IPS-15b (cell line): Measurements from ENCODE around the gene PTBP3.

Experiments used
- H3K27me3 ChIP-seq: one replicate; pipeline ENCODE4 v1.6.1; 2013; ENCODE audit warnings: low read length; ENCODE audit not compliant: control insufficient read depth, insufficient read depth
- H3K36me3 ChIP-seq: one replicate; pipeline ENCODE4 v1.6.1; 2013; ENCODE audit warnings: low read length; ENCODE audit not compliant: control insufficient read depth, insufficient read depth
- H3K4me1 ChIP-seq: one replicate; pipeline ENCODE4 v1.6.1; 2013; ENCODE audit warnings: mild to moderate bottlenecking, low read length; ENCODE audit not compliant: control insufficient read depth, insufficient read depth
- H3K4me3 ChIP-seq: one replicate; pipeline ENCODE4 v1.5.1; 2013; ENCODE audit warnings: low read depth, low read length
- H3K9ac ChIP-seq: one replicate; pipeline ENCODE4 v1.6.1; 2013; ENCODE audit warnings: low read depth, mild to moderate bottlenecking, low read length
- H3K9me3 ChIP-seq: one replicate; pipeline ENCODE4 v1.6.1; 2013; ENCODE audit warnings: mild to moderate bottlenecking, low read length; ENCODE audit not compliant: control insufficient read depth, insufficient read depth

The PTBP3 gene

DNA sequence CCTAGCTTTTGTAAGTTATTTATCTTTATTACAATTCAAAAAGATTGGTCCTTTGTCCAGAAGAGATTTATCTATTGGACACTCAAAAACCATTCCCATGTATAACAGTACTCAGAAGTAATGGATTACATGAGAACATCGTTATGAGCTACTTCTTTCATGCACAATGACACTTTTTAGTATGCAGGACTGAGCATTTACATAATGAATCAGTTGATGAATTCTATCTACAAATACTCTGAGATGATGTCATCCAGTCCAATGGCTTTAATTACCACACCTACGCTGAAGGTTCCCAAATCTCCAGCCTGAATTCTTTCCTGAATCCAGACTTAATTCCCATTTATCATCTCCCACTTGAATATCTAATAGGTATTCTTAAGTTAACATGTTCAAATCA lies 75.3 kb downstream of the PTBP3 start:
- Histone ChIP-seq H3K9me3 (no peaks in the 10 kb centered on the region), H3K27me3 (no peaks in the 10 kb centered on the region), H3K9ac (no peak overlapping the region), H3K4me1 (no peaks in the 10 kb centered on the region), H3K4me3 (no peak overlapping the region), H3K36me3 (no peaks in the 10 kb centered on the region)

DNA sequence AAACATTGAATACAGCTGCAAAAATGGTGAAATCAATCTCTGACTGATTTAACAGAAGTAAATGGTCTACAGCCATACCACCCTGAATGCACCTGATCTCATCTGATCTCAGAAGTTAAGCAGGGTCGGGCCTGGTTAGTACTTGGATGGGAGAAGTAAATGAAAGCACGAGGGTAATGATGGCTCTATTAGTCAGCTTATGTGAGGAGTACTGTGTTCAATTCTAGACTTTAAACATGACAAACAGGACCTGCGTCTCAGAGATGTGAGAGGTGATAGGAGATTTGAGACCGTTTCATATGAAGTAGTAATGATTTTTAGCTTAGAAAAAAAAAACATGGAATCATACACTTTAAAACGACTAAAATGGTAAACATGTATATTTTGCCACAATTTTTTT lies 81.2 kb downstream of the PTBP3 start:
- Histone ChIP-seq H3K9me3 (no peaks in the 10 kb centered on the region), H3K4me1 (no peaks in the 10 kb centered on the region), H3K36me3 (no peaks in the 10 kb centered on the region), H3K27me3 (no peaks in the 10 kb centered on the region), H3K4me3 (no peak overlapping the region), H3K9ac (no peak overlapping the region)

DNA sequence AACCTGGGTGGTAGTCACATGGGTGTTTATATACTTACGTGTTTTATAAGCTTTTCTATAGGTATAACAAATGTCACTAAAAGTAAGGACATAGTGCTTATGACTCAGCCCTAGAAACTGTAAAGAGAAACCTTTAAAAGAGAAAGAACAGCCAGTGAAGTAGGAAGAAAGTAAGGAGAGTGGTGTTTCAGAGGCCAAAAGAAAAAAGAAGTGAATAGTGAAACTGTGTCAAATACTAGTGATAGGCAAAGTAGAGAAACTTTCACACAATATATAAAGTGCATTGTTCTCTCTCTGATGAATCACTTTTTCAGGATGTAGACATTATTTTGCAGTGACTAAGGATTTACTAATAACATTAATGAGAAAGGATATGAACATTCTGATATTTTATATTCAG lies 84.1 kb downstream of the PTBP3 start:
- Histone ChIP-seq H3K4me1 (no peaks in the 10 kb centered on the region), H3K9me3 (no peaks in the 10 kb centered on the region), H3K9ac (no peak overlapping the region), H3K4me3 (no peak overlapping the region), H3K27me3 (no peaks in the 10 kb centered on the region), H3K36me3 (no peaks in the 10 kb centered on the region)

DNA sequence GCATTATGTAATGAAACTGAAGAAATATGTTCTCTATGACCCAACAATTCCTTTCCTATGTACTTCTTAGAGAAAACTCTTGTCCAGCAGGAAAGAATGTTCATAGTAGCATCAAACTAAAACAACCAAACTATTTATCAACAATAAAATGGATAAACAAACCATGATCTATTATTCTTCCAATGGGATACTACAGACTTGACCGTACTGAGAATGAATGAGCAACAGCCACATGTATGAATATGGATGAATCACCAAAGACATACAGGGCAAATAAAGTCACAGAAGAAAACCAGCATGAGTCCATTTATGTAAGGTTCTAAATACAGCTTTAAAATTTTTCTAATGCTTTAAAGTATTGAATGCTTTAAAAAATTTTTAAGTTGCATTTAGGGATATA lies 84.7 kb downstream of the PTBP3 start:
- H3K9me3 ChIP-seq: no peaks in the 10 kb centered on the region
- no peak overlapping the region for H3K9ac ChIP-seq
- H3K27me3 ChIP-seq: no peaks in the 10 kb centered on the region
- H3K4me3 ChIP-seq: no peak overlapping the region
- H3K36me3 ChIP-seq: no peaks in the 10 kb centered on the region
- H3K4me1 ChIP-seq: no peaks in the 10 kb centered on the region

DNA sequence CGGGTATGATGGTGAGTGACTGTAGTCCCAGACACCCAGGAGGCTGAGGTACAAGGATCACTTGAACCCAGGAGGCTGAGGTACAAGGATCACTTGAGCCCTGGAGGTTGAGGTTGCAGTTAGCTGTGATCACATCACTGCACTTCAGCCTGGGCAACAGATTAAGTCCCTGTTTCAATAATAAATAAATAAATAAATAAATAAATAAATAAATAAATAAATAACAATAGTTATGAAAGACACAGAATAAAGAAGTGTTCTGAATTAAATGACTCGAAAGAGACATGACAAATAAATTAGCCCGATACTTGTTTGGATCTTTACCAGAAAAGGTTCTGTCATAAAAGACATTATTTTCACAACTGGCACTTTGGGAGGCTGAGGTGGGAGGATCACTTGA lies 86.3 kb downstream of the PTBP3 start:
- Histone ChIP-seq H3K4me3 (no peak overlapping the region), H3K9ac (no peak overlapping the region), H3K36me3 (no peaks in the 10 kb centered on the region), H3K4me1 (no peaks in the 10 kb centered on the region), H3K27me3 (no peaks in the 10 kb centered on the region), H3K9me3 (no peaks in the 10 kb centered on the region)

DNA sequence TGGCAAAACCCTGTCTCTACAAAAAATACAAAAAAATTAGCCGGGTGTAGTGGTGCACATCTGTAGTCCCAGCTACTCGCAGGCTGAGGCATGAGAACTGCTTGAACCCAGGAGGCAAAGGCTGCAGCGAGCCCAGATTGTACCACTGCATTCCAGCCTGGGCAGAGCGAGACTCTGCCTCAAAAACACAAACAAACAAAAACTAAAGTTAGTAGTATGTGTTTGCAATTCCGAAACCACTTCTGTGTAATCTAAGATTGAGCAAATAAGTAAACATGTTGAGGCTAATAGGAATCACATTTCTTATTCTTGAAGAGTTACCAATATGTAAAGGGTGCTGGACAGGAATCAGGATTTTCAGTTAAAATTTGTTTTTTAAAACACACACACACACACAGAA lies 88.3 kb downstream of the PTBP3 start:
- Histone ChIP-seq H3K4me3 (no peak overlapping the region), H3K9ac (no peak overlapping the region), H3K9me3 (no peaks in the 10 kb centered on the region), H3K36me3 (no peaks in the 10 kb centered on the region), H3K4me1 (no peaks in the 10 kb centered on the region), H3K27me3 (no peaks in the 10 kb centered on the region)

DNA sequence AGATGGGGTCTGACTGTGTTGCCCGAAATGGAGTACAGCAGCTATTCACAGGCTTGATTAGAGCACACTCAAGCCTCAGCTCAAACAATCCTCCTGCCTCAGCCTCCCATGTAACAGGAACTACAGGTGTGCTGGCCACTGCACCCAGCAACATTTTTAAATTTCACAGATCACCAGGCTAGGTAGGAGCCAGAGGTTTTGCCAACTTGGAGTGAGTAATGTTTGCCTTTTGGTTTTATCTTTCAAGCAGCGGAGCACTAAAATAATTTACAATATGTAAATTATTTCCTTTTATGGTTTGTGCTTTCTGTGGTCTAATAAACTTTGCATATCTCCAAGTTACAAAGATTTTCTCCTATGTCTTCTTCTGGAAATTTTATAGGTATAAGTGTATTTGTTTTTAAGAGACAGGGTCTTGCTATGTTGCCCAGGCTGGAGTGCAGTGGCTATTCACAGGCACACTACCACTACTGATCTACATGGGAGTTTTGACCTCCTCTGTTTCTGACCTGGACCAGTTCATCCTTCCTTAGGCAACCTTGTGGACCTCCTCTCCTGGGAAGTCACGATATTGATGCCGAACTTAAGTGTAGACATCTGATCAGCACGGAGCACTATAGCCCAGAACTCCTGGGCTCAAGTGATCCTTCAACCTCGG lies 91.1 kb downstream of the PTBP3 start:
- H3K4me3 ChIP-seq: no peak overlapping the region
- no peaks in the 10 kb centered on the region for H3K4me1 ChIP-seq
- no peak overlapping the region for H3K9ac ChIP-seq
- H3K36me3 ChIP-seq: no peaks in the 10 kb centered on the region
- H3K9me3 ChIP-seq: no peaks in the 10 kb centered on the region
- H3K27me3 ChIP-seq: no peaks in the 10 kb centered on the region

DNA sequence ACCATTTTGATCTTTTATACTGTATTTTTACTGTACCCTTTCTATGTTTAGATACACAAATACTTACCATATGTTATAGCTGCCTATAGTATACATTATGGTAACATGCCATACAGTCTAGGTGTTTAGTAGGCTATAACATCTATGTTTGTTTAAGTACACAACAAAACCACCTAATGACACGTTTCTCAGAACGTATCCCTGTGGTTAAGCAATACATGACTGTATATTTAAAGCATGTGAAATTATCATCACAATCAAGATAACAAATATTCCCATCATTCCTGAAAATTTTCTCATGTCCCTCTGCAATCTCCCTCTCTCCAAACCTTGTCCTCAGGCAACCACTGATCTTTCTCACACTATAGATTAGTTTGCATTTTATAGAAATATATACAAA lies 91.9 kb downstream of the PTBP3 start:
- Histone ChIP-seq H3K27me3 (no peaks in the 10 kb centered on the region), H3K4me3 (no peak overlapping the region), H3K9me3 (no peaks in the 10 kb centered on the region)

DNA sequence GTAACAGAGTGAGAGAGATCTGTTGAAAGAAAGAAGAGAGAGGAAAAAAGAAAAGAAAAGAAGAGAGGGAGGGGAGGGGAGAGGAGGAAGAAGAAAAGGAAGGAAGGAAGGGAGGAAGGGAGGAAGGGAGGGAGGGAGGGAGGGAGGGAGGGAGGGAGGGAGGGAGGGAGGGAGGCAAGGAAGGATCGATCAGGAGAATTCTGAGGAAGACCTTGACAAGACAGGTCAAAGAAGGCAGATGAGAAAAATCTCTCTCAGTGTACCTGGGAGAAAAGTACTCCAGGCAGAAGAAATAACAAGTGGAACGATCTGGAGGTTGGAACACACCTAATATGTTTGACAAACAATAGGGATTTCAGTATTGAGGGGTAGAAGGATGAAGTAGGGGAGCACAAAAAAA lies 93.7 kb downstream of the PTBP3 start:
- H3K9me3 ChIP-seq: no peaks in the 10 kb centered on the region
- H3K4me3 ChIP-seq: no peak overlapping the region
- no peak overlapping the region for H3K9ac ChIP-seq
- no peaks in the 10 kb centered on the region for H3K4me1 ChIP-seq
- H3K36me3 ChIP-seq: no peaks in the 10 kb centered on the region
- H3K27me3 ChIP-seq: no peaks in the 10 kb centered on the region

More for the DNA sequence above, 91.9 kb downstream of the PTBP3 start:
- Histone ChIP-seq H3K36me3 (no peaks in the 10 kb centered on the region), H3K9ac (no peak overlapping the region), H3K4me1 (no peaks in the 10 kb centered on the region)

DNA sequence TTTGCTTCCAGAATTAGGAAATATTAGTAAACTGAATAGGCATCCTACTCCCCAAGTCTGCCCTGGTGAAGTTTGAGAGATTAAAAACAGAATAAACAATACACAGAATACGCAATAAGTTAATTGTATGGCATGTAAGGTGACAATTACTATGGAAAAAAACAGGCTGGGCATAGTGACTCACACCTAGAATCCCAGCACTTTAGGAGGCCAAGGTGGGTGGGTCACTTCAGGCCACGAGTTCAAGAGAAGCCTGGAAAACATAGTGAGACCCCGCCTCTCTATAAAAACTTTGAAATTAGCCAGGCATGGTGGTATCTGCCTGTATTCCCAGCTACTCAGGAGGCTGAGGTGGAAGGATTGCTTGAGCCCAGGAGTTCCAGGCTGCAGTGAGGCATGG lies 94.1 kb downstream of the PTBP3 start:
- Histone ChIP-seq H3K9ac (no peak overlapping the region), H3K27me3 (no peaks in the 10 kb centered on the region), H3K4me1 (no peaks in the 10 kb centered on the region), H3K9me3 (no peaks in the 10 kb centered on the region), H3K4me3 (no peak overlapping the region), H3K36me3 (no peaks in the 10 kb centered on the region)

DNA sequence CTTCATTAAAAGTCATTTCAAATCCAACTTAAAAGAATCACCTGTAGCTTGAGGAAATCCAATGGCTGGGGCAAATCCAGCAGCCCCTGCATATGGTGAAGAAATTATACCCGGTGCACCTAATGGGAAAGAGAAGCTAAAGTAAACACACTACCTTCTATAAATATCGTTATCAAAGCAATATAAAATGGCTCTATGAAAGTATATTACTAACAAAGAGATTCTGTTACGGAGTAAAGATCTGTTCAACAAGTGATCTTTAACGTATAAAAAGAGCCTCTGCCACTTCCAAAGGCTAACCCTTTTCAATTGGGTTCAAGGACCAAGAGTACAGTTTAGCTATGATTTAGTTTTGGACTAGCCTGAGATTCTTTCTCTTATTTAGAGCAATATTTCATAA lies 98.6 kb downstream of the PTBP3 start:
- no peak overlapping the region for H3K9ac ChIP-seq
- no peak overlapping the region for H3K4me3 ChIP-seq
- H3K9me3 ChIP-seq: no peaks in the 10 kb centered on the region
- no peaks in the 10 kb centered on the region for H3K27me3 ChIP-seq
- H3K4me1 ChIP-seq: no peaks in the 10 kb centered on the region
- no peaks in the 10 kb centered on the region for H3K36me3 ChIP-seq

DNA sequence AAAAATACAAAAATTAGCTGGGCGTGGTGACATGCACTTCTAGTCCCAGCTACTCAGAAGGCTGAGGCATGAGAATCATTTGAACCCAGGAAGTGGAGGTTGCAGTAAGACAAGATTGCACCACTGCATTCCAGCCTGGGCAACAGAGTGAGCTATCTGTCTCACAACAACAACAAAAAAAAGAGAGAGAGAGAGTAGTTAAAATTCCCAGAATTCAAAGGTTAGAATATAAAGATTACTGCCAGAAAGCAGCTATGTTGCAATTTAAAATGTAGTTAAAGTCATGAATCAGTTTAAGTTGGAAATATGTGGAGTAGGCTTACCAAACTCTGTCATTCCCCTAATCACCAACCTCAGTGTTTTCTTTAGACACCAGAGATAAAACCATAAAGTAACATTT lies 99.7 kb downstream of the PTBP3 start:
- Histone ChIP-seq H3K36me3 (no peaks in the 10 kb centered on the region), H3K27me3 (no peaks in the 10 kb centered on the region), H3K9me3 (no peaks in the 10 kb centered on the region), H3K4me1 (no peaks in the 10 kb centered on the region), H3K4me3 (no peak overlapping the region), H3K9ac (no peak overlapping the region)
